HEK293 (cell line): Measurements from ENCODE around the gene ARHGAP25.

ENCODE experiments used
- CTCF ChIP-seq: fragments of 450-650 bp; formaldehyde crosslinking; IDR thresholded peaks from 2 replicates; pipeline ENCODE4 v1.5.1; 2016; ENCODE audit warnings: missing biosample characterization, missing genetic modification characterization
- HOXA7 ChIP-seq: sonication (generic); formaldehyde crosslinking; IDR thresholded peaks from 2 replicates; pipeline ENCODE4 v1.8.1; 2022; ENCODE audit warnings: missing genetic modification reagents, borderline replicate concordance
- KLF16 ChIP-seq: fragments of 450-650 bp; formaldehyde crosslinking; IDR thresholded peaks from 2 replicates; pipeline ENCODE4 v1.5.1; 2017; ENCODE audit warnings: missing biosample characterization, missing genetic modification characterization
- MEIS1 ChIP-seq: sonication (generic); formaldehyde crosslinking; IDR thresholded peaks from 2 replicates; pipeline ENCODE4 v1.8.1; 2022; ENCODE audit warnings: missing genetic modification reagents, mild to moderate bottlenecking, borderline replicate concordance
- RBAK ChIP-seq: fragments of 450-650 bp; formaldehyde crosslinking; IDR thresholded peaks from 2 replicates; pipeline ENCODE4 v1.5.1; 2016; ENCODE audit warnings: missing biosample characterization, missing genetic modification characterization
- ZNF132 ChIP-seq: fragments of 450-650 bp; formaldehyde crosslinking; IDR thresholded peaks from 2 replicates; pipeline ENCODE4 v1.5.1; 2017; ENCODE audit warnings: missing biosample characterization, missing genetic modification characterization, borderline replicate concordance
- ZNF311 ChIP-seq: fragments of 450-650 bp; formaldehyde crosslinking; IDR thresholded peaks from 2 replicates; pipeline ENCODE4 v1.5.1; 2017; ENCODE audit warnings: missing biosample characterization, missing genetic modification characterization, borderline replicate concordance

GRCh38 chr2:68722712-68723111 lies 11.9 kb upstream of the ARHGAP25 start:
- TF ChIP-seq HOXA7 = no peak
- no peak for TF ChIP-seq CTCF
- TF ChIP-seq RBAK = no peak
- no peak for TF ChIP-seq ZNF132 (tag by site-specific recombination)
- TF ChIP-seq ZNF311 (tag by site-specific recombination) = no peak
- TF ChIP-seq MEIS1 (CRISPR knock-in tag) = no peak
- no peak for TF ChIP-seq KLF16 (tag by site-specific recombination)
